HG02943 (cell line): ENCODE measurements around the gene BUB3.

Experiments
- ATAC-seq: cut with Tn5 transposase; IDR thresholded peaks from one replicate; pipeline ENCODE4 v1.9.1; 2021; ENCODE audit warnings: mild to moderate bottlenecking, low read depth, moderate library complexity; ENCODE audit not compliant: unreplicated experiment

The BUB3 gene

DNA sequence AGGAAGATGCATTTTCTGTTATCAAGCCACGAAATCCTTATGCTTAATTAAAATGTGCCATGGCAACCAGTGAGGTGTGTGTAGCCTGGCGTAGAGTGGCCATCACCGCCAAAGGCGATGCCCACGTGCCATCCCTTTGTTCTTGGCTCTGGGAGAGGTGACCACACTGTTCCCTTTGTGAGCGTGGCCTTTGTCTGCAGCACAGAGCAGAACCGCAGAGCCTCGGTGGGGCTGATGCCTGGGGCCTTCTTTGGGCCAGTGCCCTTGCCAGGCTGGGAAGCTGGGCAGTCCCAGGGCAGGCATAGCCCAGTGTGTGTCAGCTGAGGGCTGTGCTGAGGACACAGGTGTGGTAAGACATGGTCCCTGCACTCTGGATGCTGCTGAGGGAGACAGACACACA, 48.3 kb downstream of the BUB3 start:
- ATAC-seq = no peak

DNA sequence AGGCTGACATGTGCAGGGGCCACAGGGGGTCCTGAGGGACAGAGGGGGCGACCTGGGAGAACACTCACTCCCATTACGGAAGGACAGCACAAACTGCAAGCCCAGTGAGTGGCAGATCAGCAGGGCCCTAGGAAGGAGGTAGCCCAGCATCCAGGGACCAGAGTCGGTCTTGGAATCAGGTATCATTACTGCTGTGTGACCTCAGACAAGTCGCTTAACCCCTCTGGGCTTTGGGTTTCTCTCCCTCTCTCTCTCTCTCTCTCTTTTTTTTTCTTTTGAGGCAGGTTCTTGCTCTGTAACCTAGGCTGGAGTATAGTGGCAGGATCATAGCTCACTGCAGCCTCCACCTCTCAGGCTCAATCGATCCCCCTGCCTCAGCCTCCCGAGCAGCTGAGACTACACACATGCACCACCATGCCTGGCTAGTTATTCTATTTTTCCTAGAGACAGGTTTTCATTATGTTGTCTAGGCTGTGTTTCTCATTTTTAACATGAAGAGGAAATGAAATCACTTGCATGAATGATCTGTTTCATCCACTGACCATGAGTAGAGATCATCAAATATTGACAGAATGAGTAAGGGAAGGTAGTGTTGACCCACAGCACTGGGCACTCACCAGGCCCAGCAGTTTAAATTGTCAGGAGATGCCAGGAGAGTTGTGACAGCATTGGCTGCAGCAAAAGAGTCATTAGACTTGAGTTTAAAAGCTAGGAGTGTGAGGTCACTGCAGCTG, 49.4 kb downstream of the BUB3 start:
- ATAC-seq = no peak

DNA sequence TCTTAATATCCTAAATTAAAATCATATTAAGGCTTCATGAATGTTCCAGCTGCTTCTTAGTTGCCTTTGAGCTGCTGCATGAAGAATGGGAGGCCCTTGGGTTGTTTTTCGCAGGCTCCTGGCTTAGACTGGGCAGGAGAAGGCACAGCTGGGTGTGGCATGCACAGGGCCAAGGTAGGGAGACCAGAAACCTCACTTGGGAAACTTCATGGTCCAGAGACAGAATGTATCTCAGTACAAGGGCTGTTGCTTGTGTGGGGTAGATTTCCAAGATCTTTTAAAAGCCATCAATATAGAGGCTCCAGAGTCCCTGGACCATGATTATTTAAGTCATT, 49.9 kb downstream of the BUB3 start:
- no peak for ATAC-seq

DNA sequence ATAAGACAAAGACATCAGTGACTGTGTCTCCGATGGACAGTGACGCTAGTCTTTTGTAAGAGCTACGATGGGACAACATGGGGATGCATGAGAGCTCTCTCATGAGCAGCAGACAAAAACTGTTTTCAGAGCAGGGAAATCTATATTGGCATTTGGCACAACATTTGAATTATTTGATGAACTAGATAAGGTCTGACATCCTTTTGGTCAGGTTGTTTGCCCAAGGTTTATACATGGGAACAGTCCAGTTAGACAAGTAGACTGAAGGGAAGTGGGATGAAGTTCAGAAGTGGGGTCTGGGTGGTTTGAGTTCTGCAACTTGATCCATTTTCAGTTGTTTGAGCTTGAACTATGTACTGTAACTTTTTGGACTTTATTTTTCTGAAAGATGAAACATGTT, 50.8 kb downstream of the BUB3 start:
- no peak for ATAC-seq

DNA sequence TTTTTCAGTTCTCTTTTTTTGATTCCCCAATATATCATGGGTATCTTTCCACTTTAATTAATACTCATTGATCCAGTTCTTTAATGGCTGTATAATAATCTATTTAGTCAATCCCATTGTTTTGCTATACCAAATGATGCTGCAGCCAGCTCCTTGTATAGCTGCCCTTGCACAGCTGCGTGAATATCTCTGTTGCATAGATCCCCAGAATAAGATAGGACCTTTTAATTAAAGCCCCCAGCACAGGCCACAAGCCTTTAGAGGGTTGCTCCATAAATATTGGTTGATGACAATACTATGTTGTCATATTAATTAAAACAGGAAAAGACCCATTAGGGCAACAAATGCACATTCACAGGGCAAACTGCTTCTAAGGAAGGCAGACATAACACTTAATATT, 57.9 kb downstream of the BUB3 start:
- no peak for ATAC-seq

DNA sequence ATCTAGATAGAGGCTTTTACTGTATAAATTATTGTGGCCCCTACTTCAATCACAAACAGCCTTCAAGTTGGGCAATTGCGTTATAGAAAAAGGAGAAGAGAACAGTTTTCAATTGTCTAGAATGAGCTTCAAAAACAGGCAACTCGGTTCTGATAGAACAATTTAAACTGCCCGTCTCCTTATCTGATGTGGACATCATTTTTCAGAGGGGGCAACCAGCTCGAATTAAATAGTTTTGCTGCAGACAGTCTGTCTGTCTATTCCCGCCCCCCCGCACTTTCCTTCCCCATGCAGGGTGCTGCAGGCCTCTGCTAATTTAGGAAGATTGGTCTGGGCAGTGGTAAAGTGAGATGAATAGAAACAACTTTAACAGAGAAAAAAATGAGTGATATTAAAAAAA, 58.4 kb downstream of the BUB3 start:
- no peak for ATAC-seq

DNA sequence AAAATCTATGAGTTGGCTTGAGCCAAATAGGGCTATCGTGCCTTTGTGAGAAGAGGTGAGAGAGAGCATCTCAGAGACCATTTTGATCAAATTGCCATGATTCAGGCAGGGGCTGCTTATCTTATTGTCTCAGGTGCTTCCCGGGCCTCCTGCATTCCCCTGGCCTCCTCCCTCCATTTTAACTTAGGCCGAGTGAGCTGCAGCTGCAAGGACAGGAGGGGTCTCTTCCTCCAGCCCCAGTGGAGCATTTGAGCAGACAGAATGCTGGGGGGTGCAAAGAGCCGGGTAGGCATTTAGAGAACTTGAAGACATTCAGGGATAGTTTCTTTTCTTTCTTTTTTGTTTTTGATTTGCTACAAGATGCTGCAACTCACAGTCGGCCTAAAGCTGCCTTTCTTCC, 59.0 kb downstream of the BUB3 start:
- no peak for ATAC-seq
